Epithelial cell of esophagus (primary cell): ENCODE results near the gene NXT1.
"Not testable (repeated sequence)": the region's sequence is repeated elsewhere in the genome, so short reads cannot be mapped to it uniquely, and the experiment has no call there.

Experiments used
- DNase-seq: peaks from one replicate; pipeline ENCODE4 v3.0.0; 2010; ENCODE audit warnings: low read depth
- H3K4me3 ChIP-seq: 2 replicates; pipeline ENCODE4 v1.5.1; 2011; ENCODE audit warnings: mild to moderate bottlenecking, low read length, control low read depth
- TF ChIP-seq, protein P1 (sequence below): IDR thresholded peaks from 2 replicates; pipeline ENCODE4 v1.5.1; 2011; ENCODE audit warnings: low read depth, mild to moderate bottlenecking, low read length, control low read depth, inconsistent platforms; ENCODE audit not compliant: insufficient read depth; ENCODE audit errors: missing control alignments

The NXT1 gene

DNA sequence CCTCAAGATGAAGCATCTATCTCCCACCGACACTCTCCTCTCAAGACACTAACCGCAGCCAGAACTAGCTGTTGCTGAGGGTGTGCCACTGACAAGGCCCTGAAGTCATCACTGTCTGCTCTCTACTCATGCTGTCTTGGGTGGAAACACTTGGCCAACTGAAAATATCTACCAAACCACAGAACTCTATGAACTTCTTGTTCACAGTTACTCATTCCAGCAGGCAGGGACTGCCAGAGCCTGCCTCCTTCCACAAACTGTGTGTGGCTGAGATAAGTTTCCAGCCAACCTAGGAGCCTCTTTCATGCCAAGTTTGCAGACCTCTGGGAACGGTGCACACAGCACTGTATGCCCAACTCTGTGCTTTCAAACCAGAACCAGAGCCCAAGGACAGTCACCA, 45.5 kb upstream of the NXT1 start:
- peak; percentile 23 for DNase-seq
- H3K4me3 ChIP-seq, result no peak overlapping the region
- TF ChIP-seq, protein P1, sequence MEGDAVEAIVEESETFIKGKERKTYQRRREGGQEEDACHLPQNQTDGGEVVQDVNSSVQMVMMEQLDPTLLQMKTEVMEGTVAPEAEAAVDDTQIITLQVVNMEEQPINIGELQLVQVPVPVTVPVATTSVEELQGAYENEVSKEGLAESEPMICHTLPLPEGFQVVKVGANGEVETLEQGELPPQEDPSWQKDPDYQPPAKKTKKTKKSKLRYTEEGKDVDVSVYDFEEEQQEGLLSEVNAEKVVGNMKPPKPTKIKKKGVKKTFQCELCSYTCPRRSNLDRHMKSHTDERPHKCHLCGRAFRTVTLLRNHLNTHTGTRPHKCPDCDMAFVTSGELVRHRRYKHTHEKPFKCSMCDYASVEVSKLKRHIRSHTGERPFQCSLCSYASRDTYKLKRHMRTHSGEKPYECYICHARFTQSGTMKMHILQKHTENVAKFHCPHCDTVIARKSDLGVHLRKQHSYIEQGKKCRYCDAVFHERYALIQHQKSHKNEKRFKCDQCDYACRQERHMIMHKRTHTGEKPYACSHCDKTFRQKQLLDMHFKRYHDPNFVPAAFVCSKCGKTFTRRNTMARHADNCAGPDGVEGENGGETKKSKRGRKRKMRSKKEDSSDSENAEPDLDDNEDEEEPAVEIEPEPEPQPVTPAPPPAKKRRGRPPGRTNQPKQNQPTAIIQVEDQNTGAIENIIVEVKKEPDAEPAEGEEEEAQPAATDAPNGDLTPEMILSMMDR, result no peak

DNA sequence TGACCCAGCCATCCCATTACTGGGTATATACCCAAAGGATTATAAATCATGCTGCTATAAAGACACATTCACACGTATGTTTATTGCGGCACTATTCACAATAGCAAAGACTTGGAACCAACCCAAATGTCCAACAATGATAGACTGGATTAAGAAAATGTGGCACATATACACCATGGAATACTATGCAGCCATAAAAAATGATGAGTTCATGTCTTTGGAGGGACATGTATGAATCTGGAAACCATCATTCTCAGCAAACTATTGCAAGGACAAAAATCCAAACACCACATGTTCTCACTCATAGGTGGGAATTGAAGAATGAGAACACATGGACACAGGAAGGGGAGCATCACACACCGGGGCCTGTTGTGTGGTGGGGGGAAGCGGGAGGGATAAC, 43.2 kb upstream of the NXT1 start:
- H3K4me3 ChIP-seq, DNase-seq: not testable (repeated sequence)

DNA sequence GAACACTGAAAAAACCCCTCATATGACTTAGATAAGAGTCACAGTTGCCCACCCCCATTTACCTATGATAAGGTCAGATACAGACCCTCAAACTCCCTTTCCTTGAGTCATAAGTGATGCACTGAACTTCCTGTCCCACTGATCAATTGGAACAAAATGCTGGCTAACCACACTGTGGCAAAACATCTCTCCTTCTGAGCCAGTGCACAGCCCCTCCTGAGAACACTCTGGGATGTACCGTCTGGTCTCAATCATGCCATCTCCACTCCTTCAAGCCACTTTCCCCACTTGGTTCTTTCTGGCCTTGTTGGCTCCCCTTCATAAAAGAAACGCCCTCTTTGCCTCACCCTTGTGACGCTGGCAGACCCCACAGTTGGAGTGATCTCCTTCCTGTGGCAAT, 42.6 kb upstream of the NXT1 start:
- DNase-seq, result no peak
- H3K4me3 ChIP-seq, result no peak overlapping the region
- TF ChIP-seq, protein P1, result no peak

DNA sequence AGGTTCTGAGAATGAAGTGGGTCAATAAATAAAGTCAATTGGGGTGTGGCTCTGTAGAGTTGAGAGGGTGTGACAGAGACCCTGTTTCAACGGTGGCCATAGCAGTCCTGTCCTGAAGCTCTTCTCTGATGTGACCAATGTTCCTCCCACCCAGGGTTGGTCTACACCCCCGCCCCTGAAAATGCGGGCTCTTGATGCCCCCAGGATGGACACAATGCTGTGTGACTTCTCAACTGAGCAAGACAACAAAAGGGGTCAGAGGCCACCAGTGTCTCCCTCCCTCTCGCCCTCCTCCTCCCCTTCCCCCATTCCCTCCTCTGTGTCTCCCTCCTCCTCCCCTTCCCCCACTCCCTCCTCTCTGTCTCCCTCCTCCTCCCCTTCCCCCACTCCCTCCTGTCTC, 41.7 kb upstream of the NXT1 start:
- TF ChIP-seq, protein P1, result no peak
- DNase-seq, result no peak

DNA sequence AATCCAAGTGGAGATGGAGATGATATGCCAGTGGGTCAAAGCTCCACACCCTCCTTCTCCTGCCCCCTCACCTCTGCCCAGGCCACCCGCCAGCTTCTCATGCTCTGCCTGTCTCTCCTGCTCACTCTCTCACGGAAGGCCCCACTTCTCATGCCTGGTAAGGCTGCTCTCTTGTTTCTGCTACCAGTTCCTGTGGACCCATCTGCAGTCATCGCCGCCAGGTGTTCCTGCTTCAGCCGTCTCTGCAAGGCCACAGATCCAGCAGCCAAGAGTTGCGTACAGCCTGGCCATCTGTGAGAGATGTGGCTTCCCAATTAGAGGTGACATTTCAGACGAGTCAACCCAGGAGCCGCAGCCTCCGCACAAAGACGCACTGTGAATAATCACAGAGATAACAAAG, 40.8 kb upstream of the NXT1 start:
- TF ChIP-seq, protein P1, result no peak
- no peak for DNase-seq
- no peak overlapping the region for H3K4me3 ChIP-seq

More for the DNA sequence above, 41.7 kb upstream of the NXT1 start:
- H3K4me3 ChIP-seq, result no peak overlapping the region

DNA sequence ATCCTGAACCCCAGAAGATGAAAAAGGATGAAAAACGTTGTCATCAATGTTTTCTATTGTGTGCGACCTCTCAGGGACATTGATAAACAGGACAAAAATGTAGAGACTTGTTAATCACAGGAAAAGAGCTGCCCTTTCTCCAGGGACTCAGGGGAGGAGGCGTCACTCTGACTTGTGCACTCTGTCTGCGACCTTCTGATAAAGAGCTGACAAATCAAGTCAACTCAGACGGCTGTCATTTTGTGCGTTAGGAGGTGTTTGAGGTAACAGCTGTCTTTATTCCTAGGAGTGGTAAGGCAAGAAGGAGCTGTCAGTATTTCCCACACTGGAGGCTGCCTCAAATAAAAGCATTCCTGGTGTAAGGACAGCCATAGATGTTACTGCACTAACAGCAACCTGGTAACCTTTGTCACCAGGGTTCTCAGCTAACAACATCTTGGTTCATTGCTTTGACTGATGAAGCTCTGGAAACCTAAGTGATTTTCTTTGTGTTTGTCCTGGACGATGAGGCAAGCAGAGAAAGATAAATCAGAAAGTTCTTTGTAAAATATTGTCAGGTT, 38.6 kb upstream of the NXT1 start:
- no peak for DNase-seq

DNA sequence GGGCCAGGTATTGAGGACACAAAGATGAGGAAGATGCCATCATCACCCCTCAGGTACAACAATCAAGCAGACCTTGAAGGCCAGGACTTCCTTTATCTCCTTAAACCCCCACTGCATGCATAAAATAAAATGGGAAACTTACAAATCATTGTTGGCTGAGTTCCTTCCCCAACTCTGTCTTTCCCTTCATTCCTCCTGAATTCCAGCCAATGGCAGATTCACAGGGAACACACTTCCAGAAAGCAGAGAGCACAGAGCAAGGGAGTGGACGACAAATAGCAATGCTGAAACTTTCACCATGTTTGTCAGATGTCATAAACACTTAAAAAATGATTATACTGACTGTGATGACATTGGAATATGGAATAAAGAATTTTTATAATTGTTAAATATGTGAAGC, 37.3 kb upstream of the NXT1 start:
- no peak for DNase-seq
- no peak overlapping the region for H3K4me3 ChIP-seq
- TF ChIP-seq, protein P1, result no peak

More for the DNA sequence above, 38.6 kb upstream of the NXT1 start:
- H3K4me3 ChIP-seq, result no peak overlapping the region
- TF ChIP-seq, protein P1, result no peak
